Activated CD4-positive, alpha-beta T cell treated with anti-CD3 and anti-CD28 coated beads, Interleukin-10, Interleukin-2, amounts not matched to agents 100 ng/mL and 50 ng/mL, durations not matched to agents 16 hours and 8 hours (primary cell): Measurements from ENCODE around the gene ATP5F1D.

ENCODE experiments used
- DNase-seq: peaks from one replicate; pipeline ENCODE4 v3.0.0-alpha.2; 2020

The ATP5F1D gene

DNA sequence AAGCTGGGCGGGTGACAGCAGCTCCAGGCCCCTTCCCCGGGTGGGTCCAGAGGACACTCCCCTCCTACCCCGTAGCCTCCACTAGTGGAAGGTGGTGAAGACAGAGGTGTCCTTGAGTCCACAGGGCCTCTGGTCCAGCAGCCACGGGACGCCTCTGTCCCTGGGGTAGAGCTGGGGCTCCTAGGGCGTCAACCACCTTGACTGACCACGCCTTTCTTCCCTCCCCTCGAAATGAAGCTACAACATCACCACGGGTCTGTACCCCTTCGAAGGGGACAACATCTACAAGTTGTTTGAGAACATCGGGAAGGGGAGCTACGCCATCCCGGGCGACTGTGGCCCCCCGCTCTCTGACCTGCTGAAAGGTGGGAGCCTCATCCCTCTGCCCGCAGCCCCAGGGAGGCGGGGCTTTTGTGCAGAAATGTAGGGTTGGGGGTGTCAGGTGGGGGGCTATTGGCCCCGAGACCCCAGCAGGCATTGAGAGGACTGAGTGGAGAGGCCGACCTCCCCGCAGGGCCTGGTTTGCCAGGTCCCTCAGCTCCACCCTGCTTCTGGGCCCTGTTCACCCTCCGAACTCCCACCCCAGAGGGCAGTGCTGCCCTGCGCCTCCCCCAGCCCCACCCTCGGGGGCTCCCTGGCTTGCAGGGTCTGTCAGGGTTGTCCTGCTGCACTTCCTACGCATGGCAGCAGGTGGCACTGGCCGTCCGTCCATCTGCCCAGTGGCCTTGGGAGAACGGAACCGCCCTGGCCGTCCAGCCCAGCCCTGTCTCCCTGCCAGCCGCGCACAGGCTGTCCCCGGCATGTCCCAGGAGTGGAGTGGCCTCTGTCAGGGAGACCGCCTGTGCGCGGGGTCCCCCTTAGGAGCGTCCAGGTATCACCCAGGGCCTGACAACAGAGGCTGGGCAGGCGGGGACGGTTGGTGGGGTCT is 20.3 kb upstream of the ATP5F1D start:
- DNase-seq, result no peak

- no peak for DNase-seq
Observed at GRCh38 chr19:1221904-1222255, 19.7 kb upstream of the ATP5F1D start.

- DNase-seq, result no peak
Observed at GRCh38 chr19:1222394-1222793, 19.2 kb upstream of the ATP5F1D start.

DNA sequence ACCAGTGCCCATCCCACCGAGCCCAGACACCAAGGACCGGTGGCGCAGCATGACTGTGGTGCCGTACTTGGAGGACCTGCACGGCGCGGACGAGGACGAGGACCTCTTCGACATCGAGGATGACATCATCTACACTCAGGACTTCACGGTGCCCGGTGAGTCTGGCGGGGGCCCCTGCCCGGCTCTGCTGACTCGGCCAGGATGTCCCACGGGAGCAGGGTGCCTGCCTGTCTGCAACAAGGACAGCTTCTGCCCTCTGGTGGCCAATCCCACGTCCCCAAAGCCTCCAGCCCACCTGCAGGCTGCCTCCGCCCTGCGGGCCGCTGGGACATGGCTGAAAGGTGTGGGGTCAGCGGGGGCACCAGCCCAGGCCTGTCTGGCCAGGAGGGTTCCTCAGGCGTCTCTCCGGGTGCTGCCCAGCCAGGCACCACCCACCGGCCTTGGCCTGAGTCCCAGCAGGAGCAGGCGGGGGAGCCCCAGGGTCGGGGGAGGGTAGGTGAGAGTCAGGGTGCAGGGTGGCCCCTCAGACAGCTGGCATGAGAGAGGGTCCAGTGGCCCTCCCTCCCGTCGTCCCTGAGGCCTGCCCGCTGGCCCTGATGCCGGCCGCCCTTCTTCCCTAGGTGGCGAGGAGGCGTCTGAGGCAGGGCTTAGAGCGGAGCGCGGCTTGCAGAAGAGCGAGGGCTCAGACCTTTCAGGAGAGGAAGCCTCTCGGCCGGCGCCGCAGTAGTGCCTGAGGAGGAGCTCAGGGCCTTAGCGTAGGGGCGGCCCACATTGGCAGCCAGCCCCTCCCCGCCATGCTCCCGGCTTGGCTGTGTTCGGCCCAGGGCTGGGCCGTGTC is 18.3 kb upstream of the ATP5F1D start:
- peak; percentile 34 for DNase-seq

GRCh38 chr19:1224047-1224825 is 17.3 kb upstream of the ATP5F1D start:
- DNase-seq, result no peak

DNA sequence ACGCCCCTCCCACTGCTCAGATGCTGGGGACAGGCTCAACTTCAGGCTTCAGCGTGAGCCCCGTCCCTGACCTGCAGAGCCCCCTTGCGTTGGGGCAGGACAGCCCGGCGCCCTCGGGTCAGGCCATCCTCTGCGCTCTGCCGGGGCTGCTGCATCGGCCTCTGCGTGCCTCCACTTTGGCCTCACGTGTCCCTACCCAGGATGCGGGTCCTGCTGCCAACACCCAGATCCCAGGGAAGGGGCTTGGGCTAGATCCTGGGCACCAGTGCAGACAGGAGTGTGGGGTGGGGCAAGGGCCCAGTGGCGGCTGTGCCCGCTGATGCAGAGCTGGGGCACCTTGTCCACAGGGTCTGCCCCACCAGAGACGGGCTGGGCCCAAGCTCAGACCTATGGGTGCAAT is 16.7 kb upstream of the ATP5F1D start:
- no peak for DNase-seq

GRCh38 chr19:1225440-1226226 is 15.9 kb upstream of the ATP5F1D start:
- no peak for DNase-seq

DNA sequence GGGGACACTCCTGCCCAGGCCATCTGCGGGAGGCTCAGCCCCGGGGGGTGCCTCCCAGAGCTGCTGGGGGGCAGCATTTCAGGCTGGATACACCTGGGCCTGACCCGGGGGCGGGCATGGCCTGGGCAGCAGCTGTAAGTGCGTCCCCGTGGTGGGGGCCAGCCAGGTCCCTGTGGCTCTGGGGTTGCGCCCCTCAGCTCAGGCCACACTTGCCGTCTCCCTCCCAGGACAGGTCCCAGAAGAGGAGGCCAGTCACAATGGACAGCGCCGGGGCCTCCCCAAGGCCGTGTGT is 15.4 kb upstream of the ATP5F1D start:
- DNase-seq, result no peak

DNA sequence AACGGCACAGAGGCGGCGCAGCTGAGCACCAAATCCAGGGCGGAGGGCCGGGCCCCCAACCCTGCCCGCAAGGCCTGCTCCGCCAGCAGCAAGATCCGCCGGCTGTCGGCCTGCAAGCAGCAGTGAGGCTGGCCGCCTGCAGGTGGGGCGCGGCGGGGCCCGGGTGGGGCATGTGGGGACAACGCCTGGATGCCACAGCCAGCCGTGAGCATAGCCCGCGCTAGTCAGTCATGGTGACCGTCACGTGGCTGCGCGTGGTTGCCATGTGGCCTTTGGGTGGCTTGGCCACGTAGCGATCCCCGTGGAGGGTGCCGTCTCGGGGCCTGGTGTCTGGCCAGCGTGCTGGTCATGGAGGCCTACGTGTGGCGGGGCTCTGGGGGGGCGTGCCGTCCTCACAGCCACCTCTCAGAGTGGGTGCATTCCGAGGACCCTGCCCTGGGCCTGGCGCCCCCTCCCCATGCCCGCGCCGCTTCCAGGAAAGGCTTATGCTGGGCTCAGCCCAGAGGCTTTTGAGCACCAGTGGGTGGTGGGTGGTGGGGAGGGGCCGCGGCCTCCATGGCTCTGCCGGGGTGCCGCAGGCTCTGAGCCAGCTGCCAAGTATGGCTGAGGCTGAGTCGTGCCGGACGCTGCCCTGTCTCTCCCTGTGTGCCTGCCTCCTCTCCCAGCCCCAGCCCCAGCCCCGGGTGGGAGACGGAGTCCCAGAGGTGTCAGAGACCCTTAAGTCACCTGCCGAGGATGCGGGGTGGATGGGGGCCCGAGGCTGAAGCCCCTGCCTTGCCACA is 14.8 kb upstream of the ATP5F1D start:
- no peak for DNase-seq

GRCh38 chr19:1227304-1228054 is 14.1 kb upstream of the ATP5F1D start:
- no peak for DNase-seq

- no peak for DNase-seq
Observed at GRCh38 chr19:1228161-1228957, 13.2 kb upstream of the ATP5F1D start.

GRCh38 chr19:1229056-1229923 is 12.3 kb upstream of the ATP5F1D start:
- DNase-seq, result no peak

GRCh38 chr19:1229924-1230782 is 11.4 kb upstream of the ATP5F1D start:
- no peak for DNase-seq

- no peak for DNase-seq
Observed at GRCh38 chr19:1230783-1231489, 10.6 kb upstream of the ATP5F1D start.

DNA sequence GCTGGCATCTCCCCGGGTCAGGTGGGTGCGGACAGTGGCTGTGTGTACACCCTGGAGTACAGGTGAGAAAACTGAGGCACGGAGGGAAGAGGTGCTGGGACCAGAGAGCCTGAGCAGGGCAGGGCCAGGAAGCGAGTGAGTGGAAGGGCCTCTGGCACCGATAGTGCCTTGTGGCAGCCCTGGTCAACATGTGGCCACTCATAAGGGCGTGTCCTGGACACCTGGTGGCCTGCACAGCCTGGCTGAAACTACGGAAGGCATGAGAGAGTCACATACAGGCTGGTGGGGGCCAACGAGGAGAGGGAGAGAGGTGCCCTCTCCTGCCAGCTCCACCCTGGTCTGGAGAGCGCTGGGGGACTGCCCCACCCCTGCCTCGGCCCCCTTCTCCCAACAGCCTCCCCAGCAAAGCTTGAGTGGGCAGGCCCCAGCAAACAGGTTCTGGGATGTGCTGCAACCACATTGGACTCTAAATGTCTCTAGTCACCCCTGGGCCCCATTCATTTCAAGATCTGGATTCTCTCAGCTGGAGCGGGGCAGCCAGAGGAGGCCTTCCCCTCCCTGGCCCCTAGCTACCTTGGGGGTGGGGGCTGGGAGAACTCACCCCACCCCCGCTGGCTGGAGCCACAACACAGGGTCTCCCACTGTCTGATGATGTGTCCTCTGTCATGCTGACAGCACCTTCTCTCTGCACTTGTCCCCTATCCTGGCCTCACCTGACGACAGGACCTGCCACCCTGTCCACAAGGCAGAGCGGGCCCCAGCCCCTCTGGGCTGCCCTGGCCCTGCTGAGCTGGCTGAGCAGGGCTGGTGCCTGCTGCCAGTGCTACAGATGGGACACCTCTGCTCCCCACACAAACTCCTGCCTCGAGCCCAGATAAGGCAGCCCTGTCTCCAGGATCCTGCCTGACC is 9.6 kb upstream of the ATP5F1D start:
- DNase-seq, result no peak

DNA sequence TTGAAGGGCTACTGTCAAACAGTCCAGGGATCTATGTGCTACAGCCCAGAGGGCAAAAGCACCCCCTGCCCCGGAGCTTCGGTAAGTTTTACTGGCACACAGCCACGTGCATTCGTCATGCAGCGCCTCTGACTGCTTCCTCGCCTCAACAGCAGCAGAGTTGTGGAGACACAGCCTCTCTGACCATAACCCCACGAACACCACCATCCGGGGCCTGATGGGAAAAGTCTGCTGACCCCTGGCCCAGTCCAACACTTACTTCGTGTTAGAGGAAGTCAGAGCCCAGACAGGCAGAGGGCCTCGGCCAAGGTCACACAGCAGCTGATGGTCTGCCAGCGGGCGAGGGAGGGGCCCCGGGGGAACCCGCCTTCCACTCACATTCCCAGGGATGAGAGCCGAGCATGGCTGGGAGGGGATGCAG is 8.9 kb upstream of the ATP5F1D start:
- no peak for DNase-seq
